Activated T-cell treated with anti-CD3 and anti-CD28 coated beads, Interleukin-2, amount 50 U/mL, for 48 hours (primary cell): ENCODE results near the gene IL17RB.

ENCODE experiments used
- DNase-seq, 2 experiments: peaks; one replicate each; pipeline ENCODE4 v3.0.0-alpha.2; 2020

Gene IL17RB

GRCh38 chr3:53846134-53846850 is at the start of gene IL17RB, which contains the start of gene CHDH:
Gene IL17RB (plus strand): TSS chr3:53846568. CDS start chr3:53846589, 21 bp downstream.
Gene CHDH (minus strand): TSS chr3:53846419. CDS start chr3:53824008, 22,411 bp downstream.
- peak; percentile 32 to 39 for DNase-seq

GRCh38 chr3:53798144-53798543 is 48.2 kb upstream of the IL17RB start:
- DNase-seq = no peak

GRCh38 chr3:53799338-53799865 is 47.0 kb upstream of the IL17RB start:
- no peak for DNase-seq

GRCh38 chr3:53800041-53800906 is 46.1 kb upstream of the IL17RB start:
- no peak for DNase-seq

- no peak for DNase-seq
Observed at GRCh38 chr3:53801319-53801718, 45.0 kb upstream of the IL17RB start.

- DNase-seq = no peak
Observed at GRCh38 chr3:53802256-53802880, 44.0 kb upstream of the IL17RB start.

GRCh38 chr3:53803124-53803815 is 43.1 kb upstream of the IL17RB start:
- DNase-seq = no peak

GRCh38 chr3:53803816-53804695 is 42.3 kb upstream of the IL17RB start:
- DNase-seq = no peak

GRCh38 chr3:53804697-53805462 is 41.5 kb upstream of the IL17RB start:
- no peak for DNase-seq

- DNase-seq = no peak
Observed at GRCh38 chr3:53805463-53806159, 40.8 kb upstream of the IL17RB start.

GRCh38 chr3:53806182-53807116 is 39.9 kb upstream of the IL17RB start:
- DNase-seq = no peak

- no peak for DNase-seq
Observed at GRCh38 chr3:53807117-53807810, 39.1 kb upstream of the IL17RB start.

GRCh38 chr3:53808496-53808895 is 37.9 kb upstream of the IL17RB start:
- DNase-seq = no peak

- no peak for DNase-seq
Observed at GRCh38 chr3:53809267-53809666, 37.1 kb upstream of the IL17RB start.

- DNase-seq = no peak
Observed at GRCh38 chr3:53809764-53810400, 36.5 kb upstream of the IL17RB start.

- no peak for DNase-seq
Observed at GRCh38 chr3:53811143-53811927, 35.0 kb upstream of the IL17RB start.

GRCh38 chr3:53812434-53812833 is 33.9 kb upstream of the IL17RB start:
- no peak for DNase-seq
